GM19025 (cell line): ENCODE measurements around the gene KCNG2.

Experiments used
- ATAC-seq: cut with Tn5 transposase; IDR thresholded peaks from one replicate; pipeline ENCODE4 v1.9.1; 2021; ENCODE audit warnings: mild to moderate bottlenecking, low read depth, moderate library complexity; ENCODE audit not compliant: unreplicated experiment

The KCNG2 gene

GRCh38 chr18:79878741-79879378, 81.1 kb downstream of the KCNG2 start:
- no peak for ATAC-seq

DNA sequence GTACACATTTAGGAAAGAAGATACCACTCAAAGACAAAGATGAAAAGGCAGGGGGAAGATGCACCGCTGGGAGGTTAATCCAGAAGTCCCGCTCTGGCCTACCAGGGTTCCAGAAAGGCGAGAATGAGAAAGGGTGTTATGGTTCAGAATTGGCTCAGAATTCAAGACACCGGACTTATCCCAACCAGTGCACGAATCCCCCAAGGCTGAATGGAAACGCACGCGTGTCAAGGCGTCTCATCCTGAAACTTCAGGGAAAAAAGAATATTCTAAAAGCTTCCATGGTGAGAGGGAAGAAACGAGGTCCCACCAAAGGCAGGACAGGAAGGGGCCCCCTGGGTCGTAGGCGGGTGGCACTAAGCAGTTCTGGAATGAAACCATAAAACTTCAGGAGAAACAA, 81.8 kb downstream of the KCNG2 start:
- ATAC-seq: no peak

- ATAC-seq: no peak
Measured at GRCh38 chr18:79881695-79882094, 84.0 kb downstream of the KCNG2 start.

- no peak for ATAC-seq
Measured at GRCh38 chr18:79882522-79883241, 84.9 kb downstream of the KCNG2 start.

DNA sequence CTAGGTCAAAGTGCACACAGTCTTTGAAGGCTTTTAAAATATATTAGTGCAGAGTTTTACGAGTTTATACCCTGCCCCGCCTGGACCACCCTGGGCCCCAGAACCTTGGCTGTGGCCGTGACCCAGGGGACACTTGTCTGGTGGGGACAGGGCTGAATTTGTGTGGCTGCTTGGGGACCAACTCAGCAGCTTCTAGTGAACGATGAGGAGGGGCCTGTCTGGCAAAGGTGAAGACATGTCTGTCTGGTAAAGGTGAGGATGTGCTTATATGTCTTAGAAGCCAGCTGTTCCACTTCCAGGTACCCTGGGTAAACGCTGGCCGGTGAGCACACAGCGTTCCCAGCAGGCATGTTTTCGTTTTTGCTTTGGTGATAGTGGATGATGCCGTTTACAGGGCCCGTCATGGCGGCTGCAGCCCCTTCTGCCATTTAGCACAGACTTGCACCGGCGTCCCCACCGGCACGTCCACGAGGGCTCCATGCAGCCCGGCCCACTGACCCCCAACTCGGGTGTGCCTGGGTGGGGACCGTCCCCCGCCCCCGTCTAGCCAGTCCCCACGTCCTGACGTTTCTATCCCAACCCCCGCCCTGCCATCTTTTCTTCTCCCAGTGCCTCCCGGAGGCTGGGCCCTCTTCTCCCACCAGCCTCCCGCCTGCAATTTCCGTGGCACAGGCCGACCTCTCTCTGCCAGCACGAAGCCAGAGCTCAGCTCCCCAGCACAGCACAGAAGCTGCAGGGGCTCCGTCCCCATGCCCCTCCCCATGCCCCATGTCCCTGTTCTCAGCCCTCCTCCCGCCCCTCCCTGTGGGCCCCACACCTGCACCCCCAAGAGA, 85.9 kb downstream of the KCNG2 start:
- no peak for ATAC-seq

DNA sequence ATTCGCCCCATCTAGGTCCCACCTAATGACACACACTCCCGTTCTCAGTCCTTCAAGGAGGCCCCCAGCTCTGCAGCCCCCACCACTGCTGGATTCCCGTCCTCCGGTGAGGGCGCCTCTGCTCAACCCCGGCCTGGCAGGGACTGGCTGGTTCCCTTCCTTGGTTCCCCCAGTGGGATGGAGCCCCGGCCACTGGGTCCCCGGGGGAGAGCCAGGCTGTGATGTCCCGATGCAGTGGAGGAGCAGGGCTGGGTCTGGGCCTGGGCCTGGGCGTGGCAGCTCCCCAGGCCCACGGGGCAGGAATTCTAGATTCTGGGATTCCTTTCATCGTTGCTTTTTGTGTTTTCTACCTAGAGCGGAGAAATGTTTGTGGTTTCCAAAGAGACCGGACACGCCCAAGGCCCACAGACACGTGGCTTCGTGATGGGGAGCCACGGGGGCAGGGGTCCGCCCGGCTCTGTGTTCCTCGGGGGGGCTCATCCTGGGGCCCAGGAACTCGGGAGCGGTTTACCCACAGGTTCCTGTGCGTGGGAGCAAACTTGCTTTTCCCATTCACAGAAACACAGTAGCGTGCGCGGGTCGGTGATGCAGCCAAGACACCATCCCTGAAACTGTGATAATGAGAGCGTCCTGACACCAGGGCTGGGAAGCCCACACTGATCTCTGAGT, 86.7 kb downstream of the KCNG2 start:
- no peak for ATAC-seq

DNA sequence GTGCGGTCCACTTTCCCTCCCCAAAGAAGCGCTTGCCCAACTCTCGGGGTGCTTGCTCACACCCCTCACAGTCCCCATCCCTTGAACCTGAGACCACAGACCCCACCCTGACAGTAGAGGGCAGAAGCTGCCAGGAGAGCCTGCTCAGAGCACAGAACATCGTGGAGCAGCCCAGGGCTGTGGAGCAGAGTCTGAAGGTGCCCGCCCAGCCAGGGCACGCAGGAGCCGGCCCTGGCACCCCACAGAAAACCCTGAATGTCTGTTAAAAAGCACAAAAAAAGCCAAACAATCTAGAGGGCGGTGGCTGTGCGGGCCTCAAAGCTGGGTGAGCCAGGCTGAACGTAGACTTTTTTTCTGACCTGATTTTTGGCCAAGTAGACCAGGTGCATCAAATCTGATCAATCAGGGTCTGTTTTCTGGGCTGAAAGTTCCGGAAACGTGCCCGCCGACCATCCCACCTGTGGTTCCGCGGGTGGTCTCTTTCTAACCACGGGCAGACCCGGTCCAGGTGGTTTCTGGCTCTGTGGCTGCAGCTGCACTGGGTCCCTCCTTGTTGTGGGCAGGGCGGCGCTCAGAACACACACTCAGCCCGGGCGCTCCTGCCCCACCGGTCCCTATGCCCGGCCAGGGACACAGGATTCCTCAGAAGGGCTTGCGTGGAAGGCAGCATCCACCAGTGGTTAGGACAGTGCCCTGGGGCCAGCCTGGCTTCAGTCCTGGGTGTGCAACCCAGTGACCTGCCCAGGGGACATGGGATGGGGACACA, 87.4 kb downstream of the KCNG2 start:
- ATAC-seq: no peak

DNA sequence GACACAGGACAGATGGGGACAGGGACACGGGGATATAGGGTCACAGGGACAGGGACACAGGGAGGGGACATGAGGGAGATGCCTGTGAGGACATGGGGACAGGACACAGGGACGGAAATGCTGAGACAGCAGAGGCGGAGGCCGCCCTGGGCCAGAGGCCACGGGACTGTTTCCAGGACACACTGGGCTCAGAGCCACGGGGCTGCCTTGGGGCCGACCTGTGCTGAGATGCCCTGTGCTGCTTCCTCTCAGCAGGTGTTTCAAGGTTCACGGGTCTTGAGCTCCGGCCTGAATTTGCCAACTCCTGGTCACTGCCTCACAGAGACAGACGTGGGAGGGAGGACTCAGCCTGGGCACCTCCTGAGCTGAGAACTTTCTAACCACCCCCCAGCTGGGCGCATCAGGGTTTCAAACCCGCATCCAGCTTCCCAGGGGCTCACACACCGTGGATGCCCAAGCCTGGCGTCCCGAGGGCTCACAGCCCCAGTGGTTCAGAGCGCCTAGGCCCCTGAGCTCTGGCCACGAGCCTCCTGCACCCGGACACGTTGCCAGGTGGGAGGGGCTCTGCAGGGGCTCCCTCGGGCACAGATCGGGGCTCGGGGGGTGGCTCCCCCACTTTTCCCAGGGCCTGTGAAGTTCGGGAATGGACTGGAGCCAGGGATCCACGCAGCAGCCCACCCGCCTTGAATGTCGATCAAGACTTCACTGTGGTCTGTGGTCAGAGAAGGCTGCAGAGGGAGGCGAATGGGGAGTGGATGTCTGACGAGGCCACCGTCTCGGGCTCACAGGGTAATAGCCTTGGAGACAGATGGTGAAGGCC, 89.7 kb downstream of the KCNG2 start:
- no peak for ATAC-seq

DNA sequence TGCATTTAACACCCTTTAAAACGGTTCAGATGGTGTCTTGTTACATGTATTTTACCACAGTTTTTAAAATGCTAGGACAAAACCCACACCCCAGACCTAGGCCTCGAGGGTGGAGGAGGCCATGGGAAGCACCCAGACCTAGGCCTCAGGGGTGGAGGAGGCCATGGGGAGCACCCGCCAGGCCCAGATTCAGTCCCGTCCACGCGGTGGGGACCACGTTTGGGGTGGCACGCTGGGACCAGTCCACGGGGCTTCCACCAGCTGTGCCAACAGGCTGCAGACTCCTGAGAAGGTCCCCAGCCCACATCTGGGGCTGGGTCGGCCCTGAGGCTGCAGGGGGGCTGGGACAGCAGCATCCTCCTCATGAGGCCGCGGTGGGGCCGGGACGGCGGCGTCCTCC, 90.3 kb downstream of the KCNG2 start:
- ATAC-seq: no peak

DNA sequence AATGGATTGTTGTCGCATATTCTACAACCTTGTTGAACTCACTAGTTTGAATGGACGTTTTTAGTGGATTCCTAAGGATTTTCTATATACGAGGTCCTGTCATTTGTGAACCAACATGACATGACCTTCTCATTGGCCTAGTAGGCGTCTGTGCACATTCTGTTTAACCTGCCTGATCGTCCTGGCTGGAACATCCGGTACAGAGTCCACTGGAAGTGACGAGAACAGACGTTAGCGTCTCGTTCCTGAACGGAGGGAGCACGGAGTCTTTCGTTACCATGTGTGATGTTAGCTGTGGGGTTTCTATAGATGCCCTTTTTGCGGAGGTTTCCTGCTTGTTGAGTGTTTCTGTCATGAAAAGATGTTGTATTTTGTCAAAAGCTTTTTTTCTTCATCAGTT, 91.8 kb downstream of the KCNG2 start:
- no peak for ATAC-seq

DNA sequence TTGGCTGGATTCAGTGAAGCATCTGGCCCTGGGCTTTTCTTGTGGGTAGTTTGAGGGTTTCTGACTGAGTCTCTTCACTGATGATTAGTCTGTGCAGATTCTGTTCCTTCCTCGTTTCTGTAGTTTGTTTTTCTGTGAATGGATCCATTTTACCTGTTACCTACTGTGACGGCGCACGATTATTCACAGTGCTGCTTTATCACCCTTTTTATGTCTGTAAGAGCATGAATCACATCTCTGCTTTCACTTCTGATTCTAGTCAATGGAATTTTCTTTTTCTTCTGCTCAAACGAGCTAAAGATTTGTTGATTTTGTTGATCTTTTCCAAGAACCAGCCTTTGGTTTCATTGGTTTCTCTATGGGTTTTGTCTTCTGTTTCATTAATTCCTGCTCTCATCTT, 92.9 kb downstream of the KCNG2 start:
- no peak for ATAC-seq

GRCh38 chr18:79896738-79897137, 99.0 kb downstream of the KCNG2 start:
- no peak for ATAC-seq

DNA sequence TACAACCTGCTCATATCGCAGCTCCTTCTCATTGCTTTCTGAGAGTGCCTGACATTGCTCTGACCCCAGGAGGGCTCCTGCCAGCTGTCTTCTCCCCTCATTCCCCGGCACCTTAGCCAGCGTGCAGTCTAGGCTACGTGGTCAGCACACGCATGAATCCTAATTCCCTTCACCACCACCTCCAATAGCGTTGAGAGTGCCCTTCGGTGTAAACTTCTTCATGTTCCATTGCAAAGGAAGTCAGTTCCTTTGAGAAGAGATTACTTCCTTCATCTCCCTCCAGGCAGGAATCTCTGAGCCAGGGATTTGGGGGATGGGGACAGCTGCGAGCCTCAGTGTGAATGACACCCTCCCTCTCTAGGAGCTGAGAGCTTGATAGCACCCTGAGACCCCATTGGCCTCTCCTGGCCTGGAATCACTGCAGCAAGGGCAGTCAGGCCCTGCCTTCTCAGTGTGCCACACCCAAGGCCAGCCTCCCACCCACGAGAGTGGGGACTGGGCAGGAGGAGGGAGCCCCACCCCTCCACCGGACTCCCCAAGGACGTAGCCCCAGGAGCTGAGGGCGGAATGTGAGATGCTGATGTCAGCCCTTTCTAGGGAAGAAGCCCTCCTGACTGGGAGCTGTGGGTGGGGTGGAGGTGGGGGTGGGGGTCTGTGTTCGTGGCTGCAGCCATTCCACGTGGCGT, 100.3 kb downstream of the KCNG2 start:
- no peak for ATAC-seq

DNA sequence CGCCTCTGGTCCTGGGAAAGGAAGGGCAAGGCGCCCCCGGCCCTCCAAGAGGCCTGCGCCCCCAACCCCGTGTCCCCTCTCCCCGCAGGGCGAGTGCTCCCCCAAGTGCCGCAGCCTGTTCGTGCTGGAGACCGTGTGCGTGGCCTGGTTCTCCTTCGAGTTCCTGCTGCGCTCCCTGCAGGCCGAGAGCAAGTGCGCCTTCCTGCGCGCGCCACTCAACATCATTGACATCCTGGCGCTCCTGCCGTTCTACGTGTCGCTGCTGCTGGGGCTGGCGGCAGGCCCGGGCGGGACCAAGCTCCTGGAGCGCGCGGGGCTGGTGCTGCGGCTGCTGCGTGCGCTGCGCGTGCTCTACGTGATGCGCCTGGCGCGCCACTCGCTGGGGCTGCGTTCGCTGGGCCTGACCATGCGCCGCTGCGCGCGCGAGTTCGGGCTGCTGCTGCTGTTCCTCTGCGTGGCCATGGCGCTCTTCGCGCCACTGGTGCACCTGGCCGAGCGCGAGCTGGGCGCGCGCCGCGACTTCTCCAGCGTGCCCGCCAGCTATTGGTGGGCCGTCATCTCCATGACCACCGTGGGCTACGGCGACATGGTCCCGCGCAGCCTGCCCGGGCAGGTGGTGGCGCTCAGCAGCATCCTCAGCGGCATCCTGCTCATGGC, 101.3 kb downstream of the KCNG2 start:
- ATAC-seq: no peak

DNA sequence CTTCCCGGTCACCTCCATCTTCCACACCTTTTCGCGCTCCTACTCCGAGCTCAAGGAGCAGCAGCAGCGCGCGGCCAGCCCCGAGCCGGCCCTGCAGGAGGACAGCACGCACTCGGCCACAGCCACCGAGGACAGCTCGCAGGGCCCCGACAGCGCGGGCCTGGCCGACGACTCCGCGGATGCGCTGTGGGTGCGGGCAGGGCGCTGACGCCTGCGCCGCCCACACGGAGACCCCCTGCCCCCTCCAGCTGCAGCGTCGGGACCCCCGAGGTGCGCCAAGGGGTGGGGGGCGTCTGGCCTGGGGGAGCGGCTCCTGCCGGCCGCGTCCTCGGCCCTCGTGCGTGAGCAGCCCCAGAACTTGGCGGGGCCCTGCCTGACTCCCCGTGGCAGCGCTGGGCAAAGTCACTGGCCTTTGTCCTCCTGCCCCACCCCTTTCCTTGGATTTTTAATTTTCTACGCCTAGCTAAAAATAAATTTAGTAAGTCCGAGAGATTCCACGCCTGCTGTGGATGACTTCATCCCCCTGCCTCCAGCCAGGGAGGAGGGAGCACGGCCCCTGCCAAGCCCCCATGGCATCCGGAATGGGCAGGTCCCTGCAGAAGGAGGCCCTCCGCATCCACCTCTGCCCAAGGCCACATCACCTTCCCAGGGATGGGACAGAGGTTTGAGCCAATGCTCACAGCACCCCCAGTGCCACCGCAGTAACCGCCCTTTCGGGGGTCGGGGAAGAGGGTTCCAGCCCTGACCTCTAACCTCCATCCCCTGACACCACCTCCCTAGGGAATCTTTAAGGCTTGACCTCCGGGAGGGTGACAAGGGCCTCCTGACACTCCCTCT, 102.1 kb downstream of the KCNG2 start:
- no peak for ATAC-seq

DNA sequence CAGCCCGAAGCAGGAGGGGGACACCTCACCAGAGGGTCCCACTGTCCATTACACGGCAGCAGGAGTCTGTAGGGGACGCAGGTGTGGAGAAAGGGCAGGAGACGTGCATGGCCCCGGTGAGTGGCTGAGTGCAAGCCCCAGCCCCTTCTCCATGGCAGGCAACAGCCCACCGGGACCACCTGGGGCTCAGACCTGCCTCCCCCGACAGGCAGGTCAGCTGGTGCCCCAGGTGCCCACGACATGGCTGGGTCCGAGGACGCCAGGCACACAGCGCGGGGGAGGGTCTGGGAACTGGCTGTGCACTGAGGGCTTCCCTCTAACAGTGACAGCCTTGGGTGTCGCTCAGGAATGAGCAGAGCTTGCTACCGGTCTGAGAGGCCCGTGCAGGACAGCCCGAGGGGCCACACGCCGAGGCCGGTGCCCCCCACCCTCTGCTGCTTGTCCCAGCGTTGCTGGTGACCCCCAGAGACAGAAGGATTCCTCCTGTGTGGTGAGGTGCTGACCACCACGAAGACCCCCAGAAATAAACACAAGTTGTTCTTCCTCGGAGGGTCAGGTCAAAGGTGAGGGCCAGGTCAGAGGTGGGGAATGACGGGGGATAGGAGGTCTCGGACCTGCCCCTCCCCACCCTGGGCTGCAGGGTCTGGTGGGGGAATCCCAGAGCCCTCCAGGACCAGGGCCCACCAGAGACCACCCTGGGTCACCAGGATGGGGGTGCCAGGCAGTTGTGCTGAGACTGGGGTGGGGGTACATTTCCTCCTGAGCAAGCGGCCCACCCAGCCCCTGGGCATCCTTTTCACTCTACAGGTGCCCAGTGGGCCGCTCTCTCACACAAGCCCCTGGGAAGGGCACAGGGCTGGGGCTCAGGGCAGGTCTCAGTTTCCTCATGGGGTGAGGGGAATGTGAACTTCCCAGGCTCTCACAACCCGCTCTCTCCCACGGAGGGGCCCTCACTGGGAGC, 103.2 kb downstream of the KCNG2 start:
- ATAC-seq: no peak
